HL-60 (cell line): Measurements from ENCODE around the gene FRMD5.

Source experiments
- DNase-seq, 2 experiments: peaks; one replicate each; pipeline ENCODE4 v3.0.0-alpha.2; 2010 to 2020; ENCODE audit warnings: low read depth in 1 of 2, low spot score in 1 of 2
- H3K27ac ChIP-seq: fragments of 250-450 bp; sonication (Bioruptor Pico); replicated peaks from 2 replicates; pipeline ENCODE4 v1.5.1; 2020; ENCODE audit warnings: mild to moderate bottlenecking, moderate library complexity
- H3K27me3 ChIP-seq: fragments of 250-450 bp; sonication (Bioruptor Pico); 2 replicates; pipeline ENCODE4 v1.5.1; 2021; ENCODE audit warnings: mild to moderate bottlenecking, moderate library complexity; ENCODE audit not compliant: insufficient read depth, poor library complexity, severe bottlenecking
- H3K4me3 ChIP-seq: replicated peaks from 2 replicates; pipeline ENCODE4 v1.5.1; 2011; ENCODE audit warnings: mild to moderate bottlenecking, control low read depth, low read length; ENCODE audit not compliant: insufficient read depth
- GABPA ChIP-seq: IDR thresholded peaks from 2 replicates; pipeline ENCODE4 v1.6.1; 2012; ENCODE audit warnings: low read depth
- POLR2AphosphoS5 ChIP-seq: IDR thresholded peaks from 2 replicates; pipeline ENCODE4 v1.6.1; 2012; ENCODE audit warnings: low read depth
- SPI1 ChIP-seq: IDR thresholded peaks from 2 replicates; pipeline ENCODE4 v1.6.1; 2012; ENCODE audit warnings: low read depth, mild to moderate bottlenecking, borderline replicate concordance
- TF ChIP-seq, protein P1 (sequence below): IDR thresholded peaks from 2 replicates; pipeline ENCODE4 v1.6.1; 2012; ENCODE audit warnings: low read depth; ENCODE audit not compliant: insufficient replicate concordance
- TF ChIP-seq, protein P2 (sequence below): IDR thresholded peaks from one replicate; pipeline ENCODE4 v1.5.1; 2011; ENCODE audit warnings: low read length, control low read depth, inconsistent platforms; ENCODE audit not compliant: insufficient read depth

Gene FRMD5

DNA sequence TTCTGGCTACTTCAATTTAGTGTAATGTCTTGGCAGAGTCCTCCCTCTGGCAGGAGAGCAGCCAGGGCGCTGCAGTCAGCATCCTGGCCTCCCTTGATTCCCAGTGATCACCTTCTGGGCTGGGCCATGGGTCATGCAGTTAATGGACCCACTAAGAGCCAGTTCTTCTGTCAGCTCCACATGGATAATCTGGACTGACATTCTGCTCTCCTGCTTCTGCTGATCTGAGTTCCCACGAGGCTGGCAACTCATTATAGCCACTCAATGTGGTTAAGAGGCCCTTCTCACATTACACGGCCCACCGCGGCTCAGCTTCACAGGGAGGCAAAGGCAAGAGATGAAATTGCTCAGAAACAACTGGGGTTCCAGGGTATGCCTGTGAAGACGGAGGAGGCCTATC lies 274.3 kb downstream of the FRMD5 start:
- Histone ChIP-seq H3K27ac (no peak overlapping the region), H3K27me3 (peaks cover 2% of the 10 kb centered on the region), H3K4me3 (no peak overlapping the region)
- DNase-seq: no peak
- TF ChIP-seq GABPA (no peak), SPI1 (no peak), POLR2AphosphoS5 (no peak)
- TF ChIP-seq, protein P1, sequence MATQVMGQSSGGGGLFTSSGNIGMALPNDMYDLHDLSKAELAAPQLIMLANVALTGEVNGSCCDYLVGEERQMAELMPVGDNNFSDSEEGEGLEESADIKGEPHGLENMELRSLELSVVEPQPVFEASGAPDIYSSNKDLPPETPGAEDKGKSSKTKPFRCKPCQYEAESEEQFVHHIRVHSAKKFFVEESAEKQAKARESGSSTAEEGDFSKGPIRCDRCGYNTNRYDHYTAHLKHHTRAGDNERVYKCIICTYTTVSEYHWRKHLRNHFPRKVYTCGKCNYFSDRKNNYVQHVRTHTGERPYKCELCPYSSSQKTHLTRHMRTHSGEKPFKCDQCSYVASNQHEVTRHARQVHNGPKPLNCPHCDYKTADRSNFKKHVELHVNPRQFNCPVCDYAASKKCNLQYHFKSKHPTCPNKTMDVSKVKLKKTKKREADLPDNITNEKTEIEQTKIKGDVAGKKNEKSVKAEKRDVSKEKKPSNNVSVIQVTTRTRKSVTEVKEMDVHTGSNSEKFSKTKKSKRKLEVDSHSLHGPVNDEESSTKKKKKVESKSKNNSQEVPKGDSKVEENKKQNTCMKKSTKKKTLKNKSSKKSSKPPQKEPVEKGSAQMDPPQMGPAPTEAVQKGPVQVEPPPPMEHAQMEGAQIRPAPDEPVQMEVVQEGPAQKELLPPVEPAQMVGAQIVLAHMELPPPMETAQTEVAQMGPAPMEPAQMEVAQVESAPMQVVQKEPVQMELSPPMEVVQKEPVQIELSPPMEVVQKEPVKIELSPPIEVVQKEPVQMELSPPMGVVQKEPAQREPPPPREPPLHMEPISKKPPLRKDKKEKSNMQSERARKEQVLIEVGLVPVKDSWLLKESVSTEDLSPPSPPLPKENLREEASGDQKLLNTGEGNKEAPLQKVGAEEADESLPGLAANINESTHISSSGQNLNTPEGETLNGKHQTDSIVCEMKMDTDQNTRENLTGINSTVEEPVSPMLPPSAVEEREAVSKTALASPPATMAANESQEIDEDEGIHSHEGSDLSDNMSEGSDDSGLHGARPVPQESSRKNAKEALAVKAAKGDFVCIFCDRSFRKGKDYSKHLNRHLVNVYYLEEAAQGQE: no peak
- TF ChIP-seq, protein P2, sequence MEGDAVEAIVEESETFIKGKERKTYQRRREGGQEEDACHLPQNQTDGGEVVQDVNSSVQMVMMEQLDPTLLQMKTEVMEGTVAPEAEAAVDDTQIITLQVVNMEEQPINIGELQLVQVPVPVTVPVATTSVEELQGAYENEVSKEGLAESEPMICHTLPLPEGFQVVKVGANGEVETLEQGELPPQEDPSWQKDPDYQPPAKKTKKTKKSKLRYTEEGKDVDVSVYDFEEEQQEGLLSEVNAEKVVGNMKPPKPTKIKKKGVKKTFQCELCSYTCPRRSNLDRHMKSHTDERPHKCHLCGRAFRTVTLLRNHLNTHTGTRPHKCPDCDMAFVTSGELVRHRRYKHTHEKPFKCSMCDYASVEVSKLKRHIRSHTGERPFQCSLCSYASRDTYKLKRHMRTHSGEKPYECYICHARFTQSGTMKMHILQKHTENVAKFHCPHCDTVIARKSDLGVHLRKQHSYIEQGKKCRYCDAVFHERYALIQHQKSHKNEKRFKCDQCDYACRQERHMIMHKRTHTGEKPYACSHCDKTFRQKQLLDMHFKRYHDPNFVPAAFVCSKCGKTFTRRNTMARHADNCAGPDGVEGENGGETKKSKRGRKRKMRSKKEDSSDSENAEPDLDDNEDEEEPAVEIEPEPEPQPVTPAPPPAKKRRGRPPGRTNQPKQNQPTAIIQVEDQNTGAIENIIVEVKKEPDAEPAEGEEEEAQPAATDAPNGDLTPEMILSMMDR: no peak

DNA sequence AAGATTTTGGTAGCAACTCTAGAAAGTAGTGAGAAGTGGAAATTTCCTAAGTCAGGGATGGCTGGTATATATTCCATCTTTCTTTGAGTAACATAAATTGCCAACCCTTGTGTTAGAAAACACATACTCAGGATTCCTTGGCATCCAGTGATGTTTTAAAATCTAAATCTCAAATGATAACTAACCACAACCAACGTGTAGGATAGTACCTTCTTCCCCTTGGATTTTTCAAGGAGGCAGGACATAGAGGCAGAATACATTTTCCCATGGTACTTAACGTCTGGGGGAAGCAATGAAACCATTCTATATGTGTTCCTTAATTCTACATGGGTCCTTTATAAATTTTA lies 274.8 kb downstream of the FRMD5 start:
- DNase-seq: no peak
- Histone ChIP-seq H3K4me3 (no peak overlapping the region), H3K27ac (no peak overlapping the region), H3K27me3 (peaks cover 2% of the 10 kb centered on the region)
- TF ChIP-seq, protein P1: no peak
- no peak for TF ChIP-seq SPI1
- TF ChIP-seq, protein P2: no peak
- TF ChIP-seq POLR2AphosphoS5: no peak
- no peak for TF ChIP-seq GABPA

DNA sequence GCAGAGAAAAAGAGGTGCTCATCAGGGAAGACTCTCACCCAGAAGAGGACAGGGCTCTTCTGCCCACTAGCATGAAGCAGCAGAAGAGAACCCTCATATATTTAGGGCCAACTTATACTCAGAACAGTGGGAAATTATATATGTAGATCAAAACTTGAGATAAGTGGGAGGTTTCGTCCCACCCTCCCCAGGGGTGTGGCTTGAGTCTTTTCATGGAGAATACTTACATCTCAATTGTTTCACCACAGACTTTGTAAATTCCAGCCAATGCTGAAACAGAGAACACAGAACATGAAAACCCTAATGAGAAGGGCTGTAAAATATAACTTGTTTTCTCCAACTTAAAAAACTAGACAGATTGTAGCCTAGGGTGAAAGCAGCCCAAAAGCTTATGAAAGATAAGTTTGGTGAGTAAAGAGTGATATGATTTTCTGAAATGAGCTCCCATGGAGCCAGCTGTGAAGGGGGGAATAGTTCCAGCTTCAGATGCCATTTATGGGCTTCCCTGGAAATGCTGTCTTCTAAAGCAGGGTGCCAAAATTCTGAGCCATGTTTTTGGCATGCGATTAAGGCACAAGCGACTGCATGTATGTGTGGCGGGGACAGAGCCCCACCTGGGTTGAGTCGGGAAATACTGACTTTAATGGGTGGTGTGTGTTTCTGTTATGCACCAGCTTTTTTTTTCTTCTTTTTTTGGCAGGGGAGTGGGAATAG lies 275.4 kb downstream of the FRMD5 start:
- TF ChIP-seq GABPA: no peak
- Histone ChIP-seq H3K27me3 (peaks cover 2% of the 10 kb centered on the region), H3K27ac (no peak overlapping the region), H3K4me3 (no peak overlapping the region)
- DNase-seq: no peak

DNA sequence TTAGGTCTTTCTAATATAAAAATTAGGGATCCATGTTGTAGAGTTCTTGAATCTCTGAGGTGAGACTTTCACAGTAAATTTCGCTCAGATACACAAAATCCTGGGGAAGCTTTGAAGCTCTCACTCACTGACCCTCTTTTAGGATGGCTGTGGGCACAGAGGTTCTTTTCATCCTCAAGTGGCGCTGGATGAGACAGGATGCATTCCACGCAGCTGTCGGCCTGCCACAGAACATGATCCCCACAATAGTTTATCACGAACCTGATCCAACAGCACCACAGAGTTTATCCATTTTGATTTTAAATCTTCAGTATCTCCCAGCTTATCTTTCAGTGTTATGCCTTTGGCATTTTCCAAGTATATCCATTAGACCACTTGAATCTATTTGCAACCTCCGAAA lies 276.4 kb downstream of the FRMD5 start:
- no peak overlapping the region for H3K27ac ChIP-seq
- DNase-seq: no peak
- peaks cover 2% of the 10 kb centered on the region for H3K27me3 ChIP-seq
- H3K4me3 ChIP-seq: no peak overlapping the region
- TF ChIP-seq POLR2AphosphoS5 (no peak), SPI1 (no peak), GABPA (no peak)
- TF ChIP-seq, protein P2: no peak
